ENCODE data around the gene CLPSL2. TPM values are rescaled to one million over a fixed set of nuclear protein-coding genes. Genes with fewer than 3 reads are reported as not detected.

The CLPSL2 gene
- total and polyA plus RNA-seq, 8 donors: not detected

- intact Hi-C loops (cut with DNase I; ENCODE audit: low total_unique reads): no loop called here
- Histone ChIP-seq H3K4me3 (no peak overlapping the region), H3K4me1 (peaks cover 2 to 7% (median 5%) of the 10 kb centered on the region in 4 donors), H3K27me3 (peaks cover 0 to 48% (median 9%) of the 10 kb centered on the region in 3 donors), H3K27ac (no peak overlapping the region), H3K36me3 (no peaks in the 10 kb centered on the region), H3K9me3 (no peaks in the 10 kb centered on the region)
- WGBS, 5 donors: 55 to 64% (median 57%) methylated on average over 4 of the region's 4 CpGs
- DNase-seq: no peak
- TF ChIP-seq POLR2A (IDR thresholded peaks at IDR 0.05) (no peak), EP300 (IDR thresholded peaks at IDR 0.05) (no peak), CTCF (IDR thresholded peaks at IDR 0.05) (no peak), POLR2AphosphoS5 (IDR thresholded peaks at IDR 0.05) (no peak)
Measured at GRCh38 chr6:35769211-35769610, 7.2 kb upstream of the CLPSL2 start.

- H3K27ac ChIP-seq: no peak overlapping the region
- no peak overlapping the region for H3K4me3 ChIP-seq
- DNase-seq: no peak
- intact Hi-C loops (cut with DNase I; ENCODE audit: low total_unique reads): no loop called here
- WGBS, 5 donors: 43 to 59% (median 55%) methylated on average over 4 to 5 of the region's 5 CpGs
- H3K4me1 ChIP-seq: peaks cover under 1 to 4% (median 3%) of the 10 kb centered on the region in 4 donors
- H3K27me3 ChIP-seq: peaks cover 0 to 49% (median 8%) of the 10 kb centered on the region in 3 donors
- no peaks in the 10 kb centered on the region for H3K36me3 ChIP-seq
- TF ChIP-seq CTCF (IDR thresholded peaks at IDR 0.05) (no peak), POLR2A (IDR thresholded peaks at IDR 0.05) (no peak), EP300 (IDR thresholded peaks at IDR 0.05) (no peak), POLR2AphosphoS5 (IDR thresholded peaks at IDR 0.05) (no peak)
- H3K9me3 ChIP-seq: no peaks in the 10 kb centered on the region
Measured at GRCh38 chr6:35771343-35771627, 5.1 kb upstream of the CLPSL2 start.

- Histone ChIP-seq H3K9me3 (no peaks in the 10 kb centered on the region), H3K36me3 (no peaks in the 10 kb centered on the region), H3K27me3 (peaks cover 0 to 63% (median 18%) of the 10 kb centered on the region in 3 donors), H3K27ac (no peak overlapping the region), H3K4me3 (no peak overlapping the region), H3K4me1 (peaks cover 6 to 10% (median 10%) of the 10 kb centered on the region in 4 donors)
- TF ChIP-seq EP300 (IDR thresholded peaks at IDR 0.05) (no peak), POLR2AphosphoS5 (IDR thresholded peaks at IDR 0.05) (no peak), CTCF (IDR thresholded peaks at IDR 0.05) (no peak), POLR2A (IDR thresholded peaks at IDR 0.05) (no peak)
- intact Hi-C loops (cut with DNase I; ENCODE audit: low total_unique reads): no loop called here
- WGBS, 5 donors: 76 to 91% (median 79%) methylated on average over 8 to 11 of the region's 11 CpGs
- no peak for DNase-seq
Measured at GRCh38 chr6:35774116-35774794, 2.1 kb upstream of the CLPSL2 start.

GRCh38 chr6:35775031-35775430 is 1.4 kb upstream of the CLPSL2 start:
- Histone ChIP-seq H3K36me3 (no peaks in the 10 kb centered on the region), H3K27me3 (peaks cover 0 to 65% (median 18%) of the 10 kb centered on the region in 3 donors), H3K27ac (no peak overlapping the region), H3K4me1 (peaks cover 6 to 10% (median 10%) of the 10 kb centered on the region in 4 donors), H3K9me3 (no peaks in the 10 kb centered on the region), H3K4me3 (no peak overlapping the region)
- 54 to 77% (median 58%) methylated on average over 6 of the region's 6 CpGs for WGBS, 5 donors
- TF ChIP-seq POLR2AphosphoS5 (IDR thresholded peaks at IDR 0.05): no peak
- TF ChIP-seq CTCF (IDR thresholded peaks at IDR 0.05): no peak
- no peak for DNase-seq
- intact Hi-C loops (cut with DNase I; ENCODE audit: low total_unique reads): no loop called here

All from stomach (tissue), 9 donors.